ENCODE measurements around the gene PRDX5.

The PRDX5 gene

GRCh38 chr11:64285885-64286800, 31.8 kb upstream of the PRDX5 start:
- no peak for DNase-seq (ENCODE audit: low spot score)
- Histone ChIP-seq H3K27ac (peak overlapping the region; percentile 89 to 97), H3K4me3 (peak overlapping the region; percentile 84)
- TF ChIP-seq CTCF (IDR thresholded peaks at IDR 0.05): no peak

- Histone ChIP-seq H3K27ac (no peak overlapping the region), H3K4me3 (no peak overlapping the region)
- no peak for TF ChIP-seq CTCF (IDR thresholded peaks at IDR 0.05)
- no peak for DNase-seq (ENCODE audit: low spot score)
These were observed 31.1 kb upstream of the PRDX5 start for GRCh38 chr11:64286801-64287159.

- no peak for DNase-seq (ENCODE audit: low spot score)
- Histone ChIP-seq H3K27ac (no peak overlapping the region), H3K4me3 (no peak overlapping the region)
- TF ChIP-seq CTCF (IDR thresholded peaks at IDR 0.05): no peak
These were observed 30.1 kb upstream of the PRDX5 start for GRCh38 chr11:64287676-64288352.

GRCh38 chr11:64288353-64288750, 29.6 kb upstream of the PRDX5 start:
- H3K4me3 ChIP-seq: no peak overlapping the region
- no peak for DNase-seq (ENCODE audit: low spot score)
- no peak for TF ChIP-seq CTCF (IDR thresholded peaks at IDR 0.05)
- H3K27ac ChIP-seq: no peak overlapping the region

GRCh38 chr11:64289002-64289564, 28.8 kb upstream of the PRDX5 start:
- no peak for DNase-seq (ENCODE audit: low spot score)
- no peak overlapping the region for H3K4me3 ChIP-seq
- no peak for TF ChIP-seq CTCF (IDR thresholded peaks at IDR 0.05)
- H3K27ac ChIP-seq: no peak overlapping the region

- no peak overlapping the region for H3K27ac ChIP-seq
- TF ChIP-seq CTCF (IDR thresholded peaks at IDR 0.05): no peak
- no peak for DNase-seq (ENCODE audit: low spot score)
- H3K4me3 ChIP-seq: no peak overlapping the region
These were observed 27.3 kb upstream of the PRDX5 start for GRCh38 chr11:64290352-64291261.

All from coronary artery (tissue), 2 donors.